Trophoblast cell (in vitro differentiated cells and primary cell): ENCODE data around the gene EML6.

Experiments used
- DNase-seq, 2 donors: peaks; one replicate each; pipeline ENCODE4 v3.0.0-alpha.2; 2016
- H2AFZ ChIP-seq: 2 replicates; pipeline ENCODE4 v1.6.1; 2013; ENCODE audit warnings: low read length, moderate library complexity, mild to moderate bottlenecking; ENCODE audit not compliant: insufficient read depth, poor library complexity
- H2AK5ac ChIP-seq: 2 replicates; pipeline ENCODE4 v1.6.1; 2013; ENCODE audit warnings: mild to moderate bottlenecking, low read length
- H2BK120ac ChIP-seq: 2 replicates; pipeline ENCODE4 v1.6.1; 2013; ENCODE audit warnings: low read length, mild to moderate bottlenecking, moderate library complexity; ENCODE audit not compliant: insufficient read depth, poor library complexity
- H2BK12ac ChIP-seq: 2 replicates; pipeline ENCODE4 v1.6.1; 2013; ENCODE audit warnings: mild to moderate bottlenecking, low read length, moderate library complexity
- H2BK5ac ChIP-seq: 2 replicates; pipeline ENCODE4 v1.6.1; 2013; ENCODE audit warnings: low read length, low read depth, moderate library complexity, mild to moderate bottlenecking; ENCODE audit not compliant: poor library complexity
- H3K14ac ChIP-seq: 2 replicates; pipeline ENCODE4 v1.6.1; 2013; ENCODE audit warnings: mild to moderate bottlenecking, low read length
- H3K18ac ChIP-seq: 2 replicates; pipeline ENCODE4 v1.6.1; 2013; ENCODE audit warnings: mild to moderate bottlenecking, low read length
- H3K23ac ChIP-seq: 2 replicates; pipeline ENCODE4 v1.6.1; 2013; ENCODE audit warnings: low read length
- H3K27ac ChIP-seq: 2 replicates; pipeline ENCODE4 v1.5.1; 2013; ENCODE audit warnings: low read depth, mild to moderate bottlenecking, inconsistent platforms, low read length, moderate library complexity
- H3K27me3 ChIP-seq: 2 replicates; pipeline ENCODE4 v1.6.1; 2013; ENCODE audit warnings: inconsistent platforms, mild to moderate bottlenecking, low read length, moderate library complexity; ENCODE audit not compliant: insufficient read depth
- H3K36me3 ChIP-seq, 2 experiments: 1 replicate in 1 of 2; 2 replicates in 1 of 2; pipeline ENCODE4 v1.6.1; 2013; ENCODE audit warnings: low read length in 2 of 2, mild to moderate bottlenecking in 2 of 2, moderate library complexity in 1 of 2; ENCODE audit not compliant: insufficient read depth in 2 of 2, control insufficient read depth in 1 of 2
- H3K4ac ChIP-seq: 2 replicates; pipeline ENCODE4 v1.6.1; 2013; ENCODE audit warnings: low read depth, mild to moderate bottlenecking, low read length, moderate library complexity
- H3K4me1 ChIP-seq, 2 experiments: 1 replicate in 1 of 2; 2 replicates in 1 of 2; pipeline ENCODE4 v1.6.1; 2013; ENCODE audit warnings: low read length in 2 of 2, mild to moderate bottlenecking in 2 of 2, moderate library complexity in 1 of 2; ENCODE audit not compliant: insufficient read depth in 2 of 2, control insufficient read depth in 1 of 2
- H3K4me2 ChIP-seq: 2 replicates; pipeline ENCODE4 v1.6.1; 2013; ENCODE audit warnings: inconsistent platforms, mild to moderate bottlenecking, low read length, moderate library complexity
- H3K4me3 ChIP-seq: 2 replicates; pipeline ENCODE4 v1.5.1; 2013; ENCODE audit warnings: mild to moderate bottlenecking, low read depth, low read length, inconsistent platforms
- H3K79me1 ChIP-seq: one replicate; pipeline ENCODE4 v1.6.1; 2013; ENCODE audit warnings: low read length
- H3K79me2 ChIP-seq: 2 replicates; pipeline ENCODE4 v1.6.1; 2013; ENCODE audit warnings: low read length, mild to moderate bottlenecking; ENCODE audit not compliant: control insufficient read depth, insufficient read depth, poor library complexity
- H3K9ac ChIP-seq: 2 replicates; pipeline ENCODE4 v1.6.1; 2013; ENCODE audit warnings: mild to moderate bottlenecking, low read length
- H3K9me3 ChIP-seq: 2 replicates; pipeline ENCODE4 v1.6.1; 2013; ENCODE audit warnings: low read depth, mild to moderate bottlenecking, control low read depth, inconsistent platforms, low read length; ENCODE audit not compliant: insufficient read depth
- H4K12ac ChIP-seq: 2 replicates; pipeline ENCODE4 v1.6.1; 2013; ENCODE audit warnings: low read depth, mild to moderate bottlenecking, low read length, moderate library complexity
- H4K8ac ChIP-seq: 2 replicates; pipeline ENCODE4 v1.6.1; 2013; ENCODE audit warnings: low read depth, mild to moderate bottlenecking, low read length, moderate library complexity
- H4K91ac ChIP-seq: one replicate; pipeline ENCODE4 v1.6.1; 2013; ENCODE audit warnings: low read depth, mild to moderate bottlenecking, low read length, moderate library complexity
- WGBS: extraction: QIAGEN DNeasy Blood & Tissue Kit; methylation state at CpG from one replicate; pipeline ENCODE4 v1.1.7; 2013; ENCODE audit warnings: missing lambda C conversion rate; ENCODE audit not compliant: insufficient read length, insufficient coverage; ENCODE audit errors: extremely low coverage; 5-methylcytosine and 5-hydroxymethylcytosine counted together

EML6 gene

GRCh38 chr2:54879032-54879431 is 155.6 kb downstream of the EML6 start:
- no peak for DNase-seq
- H3K4ac ChIP-seq: no peak overlapping the region
- no peak overlapping the region for H4K12ac ChIP-seq
- no peak overlapping the region for H2AK5ac ChIP-seq
- no peak overlapping the region for H3K23ac ChIP-seq
- H3K4me2 ChIP-seq: no peak overlapping the region
- no peaks in the 10 kb centered on the region for H3K27me3 ChIP-seq
- no peak overlapping the region for H3K9ac ChIP-seq
- H3K9me3 ChIP-seq: peaks cover 3% of the 10 kb centered on the region
- WGBS: no CpG with 5 or more reads among the region's 5 CpGs
- H3K4me3 ChIP-seq: no peak overlapping the region
- H3K18ac ChIP-seq: no peak overlapping the region
- no peak overlapping the region for H3K27ac ChIP-seq
- H2AFZ ChIP-seq: no peak overlapping the region
- H2BK5ac ChIP-seq: no peak overlapping the region
- H4K91ac ChIP-seq: no peak overlapping the region
- no peak overlapping the region for H2BK120ac ChIP-seq
- no peak overlapping the region for H3K14ac ChIP-seq
- no peaks in the 10 kb centered on the region for H3K79me2 ChIP-seq
- H3K4me1 ChIP-seq: no peaks in the 10 kb centered on the region
- H4K8ac ChIP-seq: no peak overlapping the region
- H2BK12ac ChIP-seq: no peak overlapping the region
- H3K36me3 ChIP-seq: no peaks in the 10 kb centered on the region
- no peaks in the 10 kb centered on the region for H3K79me1 ChIP-seq

- H3K18ac ChIP-seq: no peak overlapping the region
- H3K4ac ChIP-seq: no peak overlapping the region
- H3K4me1 ChIP-seq: no peaks in the 10 kb centered on the region
- no peaks in the 10 kb centered on the region for H3K27me3 ChIP-seq
- no peak overlapping the region for H3K9ac ChIP-seq
- DNase-seq: no peak
- H3K79me2 ChIP-seq: no peaks in the 10 kb centered on the region
- H2BK12ac ChIP-seq: no peak overlapping the region
- no peak overlapping the region for H3K14ac ChIP-seq
- peaks cover 2% of the 10 kb centered on the region for H3K9me3 ChIP-seq
- WGBS: no CpG with 5 or more reads among the region's 14 CpGs
- H2BK5ac ChIP-seq: no peak overlapping the region
- no peak overlapping the region for H4K8ac ChIP-seq
- H3K36me3 ChIP-seq: no peaks in the 10 kb centered on the region
- H4K91ac ChIP-seq: no peak overlapping the region
- H3K27ac ChIP-seq: no peak overlapping the region
- H3K79me1 ChIP-seq: no peaks in the 10 kb centered on the region
- H4K12ac ChIP-seq: no peak overlapping the region
- H2AK5ac ChIP-seq: no peak overlapping the region
- H3K23ac ChIP-seq: no peak overlapping the region
- H2AFZ ChIP-seq: no peak overlapping the region
- H3K4me2 ChIP-seq: no peak overlapping the region
- no peak overlapping the region for H2BK120ac ChIP-seq
- H3K4me3 ChIP-seq: no peak overlapping the region
These were observed 156.3 kb downstream of the EML6 start for GRCh38 chr2:54879598-54880332.

DNA sequence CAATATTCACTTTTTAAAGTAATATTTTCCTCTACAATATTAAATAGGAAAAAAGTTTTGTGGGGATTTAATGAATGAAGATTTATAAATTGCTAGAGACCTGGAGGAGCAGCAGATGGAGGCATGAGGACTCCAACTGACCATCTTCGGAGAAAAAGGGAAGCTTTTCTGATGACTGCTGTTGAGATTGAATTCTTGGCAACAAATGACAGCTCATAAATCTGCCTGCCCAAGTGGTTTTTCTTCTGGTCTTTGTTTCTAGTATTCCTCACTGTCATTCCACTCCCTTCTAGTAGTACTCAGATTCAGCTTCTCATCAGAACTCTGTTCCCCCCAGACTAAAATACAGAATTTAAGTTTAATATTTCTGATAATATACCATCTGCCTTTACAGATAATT is 157.0 kb downstream of the EML6 start:
- H2BK12ac ChIP-seq: no peak overlapping the region
- no peak overlapping the region for H3K4ac ChIP-seq
- H4K12ac ChIP-seq: no peak overlapping the region
- no CpG with 5 or more reads among the region's 1 CpG for WGBS
- no peak overlapping the region for H2AFZ ChIP-seq
- H2AK5ac ChIP-seq: no peak overlapping the region
- H3K27me3 ChIP-seq: no peaks in the 10 kb centered on the region
- H3K18ac ChIP-seq: no peak overlapping the region
- no peaks in the 10 kb centered on the region for H3K36me3 ChIP-seq
- no peak overlapping the region for H3K23ac ChIP-seq
- no peak overlapping the region for H2BK120ac ChIP-seq
- H4K91ac ChIP-seq: no peak overlapping the region
- DNase-seq: no peak
- no peak overlapping the region for H3K9ac ChIP-seq
- H3K4me3 ChIP-seq: no peak overlapping the region
- H3K4me2 ChIP-seq: no peak overlapping the region
- H2BK5ac ChIP-seq: no peak overlapping the region
- no peak overlapping the region for H3K14ac ChIP-seq
- no peaks in the 10 kb centered on the region for H3K79me1 ChIP-seq
- no peaks in the 10 kb centered on the region for H3K4me1 ChIP-seq
- no peaks in the 10 kb centered on the region for H3K9me3 ChIP-seq
- H3K79me2 ChIP-seq: no peaks in the 10 kb centered on the region
- H4K8ac ChIP-seq: no peak overlapping the region
- H3K27ac ChIP-seq: no peak overlapping the region

GRCh38 chr2:54881759-54882158 is 158.3 kb downstream of the EML6 start:
- Histone ChIP-seq H2AK5ac (no peak overlapping the region), H4K91ac (no peak overlapping the region)

More at GRCh38 chr2:54881759-54882158, 158.3 kb downstream of the EML6 start:
- no peak overlapping the region for H2BK5ac ChIP-seq
- no peaks in the 10 kb centered on the region for H3K9me3 ChIP-seq
- no peak overlapping the region for H4K8ac ChIP-seq
- H4K12ac ChIP-seq: no peak overlapping the region
- no peak overlapping the region for H3K14ac ChIP-seq
- WGBS: no CpG with 5 or more reads among the region's 4 CpGs
- no peak overlapping the region for H3K4ac ChIP-seq
- no peak overlapping the region for H3K23ac ChIP-seq
- no peak overlapping the region for H3K4me3 ChIP-seq
- no peaks in the 10 kb centered on the region for H3K79me2 ChIP-seq
- H3K4me2 ChIP-seq: no peak overlapping the region
- no peak overlapping the region for H3K27ac ChIP-seq
- H3K9ac ChIP-seq: no peak overlapping the region
- H2BK12ac ChIP-seq: no peak overlapping the region
- no peak overlapping the region for H3K18ac ChIP-seq
- no peak overlapping the region for H2BK120ac ChIP-seq
- no peaks in the 10 kb centered on the region for H3K36me3 ChIP-seq
- DNase-seq: no peak
- H2AFZ ChIP-seq: no peak overlapping the region
- H3K4me1 ChIP-seq: no peaks in the 10 kb centered on the region
- H3K27me3 ChIP-seq: no peaks in the 10 kb centered on the region
- H3K79me1 ChIP-seq: no peaks in the 10 kb centered on the region
